GM08714 (cell line): ENCODE results near the gene ZC3H8.
"Not testable (repeated sequence)": the region's sequence is repeated elsewhere in the genome, so short reads cannot be mapped to it uniquely, and the experiment has no call there.

Experiments used
- H3K4me3 ChIP-seq: fragments of 200-500 bp; sonication (Bioruptor generic); 2 replicates; pipeline ENCODE4 v1.5.1; 2014; ENCODE audit warnings: mild to moderate bottlenecking, low read length, inconsistent platforms
- ZNF274 ChIP-seq: IDR thresholded peaks from 2 replicates; pipeline ENCODE4 v1.6.1; 2012; ENCODE audit warnings: mild to moderate bottlenecking, low read depth, low read length

ZC3H8 gene

GRCh38 chr2:112254466-112255240 lies at the start of gene ZC3H8:
TSS of gene ZC3H8 (minus strand) at chr2:112255042. CDS start at chr2:112254981, 61 bp downstream.
- peak within 1 kb of the TSS; percentile 90 for H3K4me3 ChIP-seq
- no peak for TF ChIP-seq ZNF274

- no peak overlapping the region; the same call in 1 of the 2 replicates for H3K4me3 ChIP-seq
- no peak for TF ChIP-seq ZNF274
These were observed 49.6 kb upstream of the ZC3H8 start for GRCh38 chr2:112304298-112304941.

- no peak for TF ChIP-seq ZNF274
- no peak overlapping the region for H3K4me3 ChIP-seq
These were observed 47.1 kb upstream of the ZC3H8 start for GRCh38 chr2:112301973-112302372.

GRCh38 chr2:112301171-112301584 lies 46.3 kb upstream of the ZC3H8 start:
- no peak for TF ChIP-seq ZNF274
- no peak overlapping the region for H3K4me3 ChIP-seq

- H3K4me3 ChIP-seq = no peak overlapping the region
- no peak for TF ChIP-seq ZNF274
These were observed 41.6 kb upstream of the ZC3H8 start for GRCh38 chr2:112296407-112296806.

GRCh38 chr2:112295407-112296078 lies 40.7 kb upstream of the ZC3H8 start:
- no peak overlapping the region for H3K4me3 ChIP-seq
- no peak for TF ChIP-seq ZNF274

- TF ChIP-seq ZNF274 = no peak
- no peak overlapping the region for H3K4me3 ChIP-seq
These were observed 39.0 kb upstream of the ZC3H8 start for GRCh38 chr2:112293636-112294401.

GRCh38 chr2:112290648-112291047 lies 35.8 kb upstream of the ZC3H8 start:
- TF ChIP-seq ZNF274 = no peak
- no peak overlapping the region for H3K4me3 ChIP-seq

- H3K4me3 ChIP-seq = no peak overlapping the region
- TF ChIP-seq ZNF274 = no peak
These were observed 35.2 kb upstream of the ZC3H8 start for GRCh38 chr2:112290088-112290487.

GRCh38 chr2:112283535-112283934 lies 28.7 kb upstream of the ZC3H8 start:
- not testable (repeated sequence) for H3K4me3 ChIP-seq

GRCh38 chr2:112282066-112282465 lies 27.2 kb upstream of the ZC3H8 start:
- H3K4me3 ChIP-seq = not testable (repeated sequence)

GRCh38 chr2:112277596-112278220 lies 22.9 kb upstream of the ZC3H8 start:
- no peak for TF ChIP-seq ZNF274
- no peak overlapping the region for H3K4me3 ChIP-seq

GRCh38 chr2:112276954-112277353 lies 22.1 kb upstream of the ZC3H8 start:
- H3K4me3 ChIP-seq = no peak overlapping the region; the same call in 1 of the 2 replicates
- TF ChIP-seq ZNF274 = no peak
